Measurements from ENCODE around the gene ZNG1C.
"Not testable (repeated sequence)": the region's sequence is repeated elsewhere in the genome, so short reads cannot be mapped to it uniquely, and the experiment has no call there.

Gene ZNG1C

GRCh38 chr9:68241683-68242082 is at the start of gene ZNG1C:
TSS of gene ZNG1C (plus strand) at chr9:68241983. CDS start at chr9:68242032, 49 bp downstream.
- not testable (repeated sequence) for DNase-seq

- DNase-seq = not testable (repeated sequence)
These were observed 654 bp downstream of the ZNG1C start for GRCh38 chr9:68242437-68242836.

GRCh38 chr9:68281041-68281440 is 39.3 kb downstream of the ZNG1C start:
- DNase-seq = not testable (repeated sequence)

- not testable (repeated sequence) for DNase-seq
These were observed 60.8 kb downstream of the ZNG1C start, which contains the start of gene FOXD4L3 for GRCh38 chr9:68302567-68302966. TSS of gene FOXD4L3 (plus strand) at chr9:68302867. CDS start at chr9:68302952, 85 bp downstream.

GRCh38 chr9:68303771-68304170 is 62.0 kb downstream of the ZNG1C start:
- not testable (repeated sequence) for DNase-seq

- not testable (repeated sequence) for DNase-seq
These were observed 62.4 kb downstream of the ZNG1C start for GRCh38 chr9:68304212-68304611.

GRCh38 chr9:68304777-68305176 is 63.0 kb downstream of the ZNG1C start:
- DNase-seq = not testable (repeated sequence)

GRCh38 chr9:68305680-68306285 is 64.0 kb downstream of the ZNG1C start:
- not testable (repeated sequence) for DNase-seq

- not testable (repeated sequence) for DNase-seq
These were observed 64.7 kb downstream of the ZNG1C start for GRCh38 chr9:68306391-68306964.

GRCh38 chr9:68307127-68307526 is 65.3 kb downstream of the ZNG1C start:
- DNase-seq = not testable (repeated sequence)

- DNase-seq = not testable (repeated sequence)
These were observed 65.9 kb downstream of the ZNG1C start for GRCh38 chr9:68307654-68308053.

GRCh38 chr9:68311208-68311607 is 69.4 kb downstream of the ZNG1C start:
- not testable (repeated sequence) for DNase-seq

- not testable (repeated sequence) for DNase-seq
These were observed 76.4 kb downstream of the ZNG1C start for GRCh38 chr9:68318209-68318608.

- DNase-seq = not testable (repeated sequence)
These were observed 82.0 kb downstream of the ZNG1C start for GRCh38 chr9:68323749-68324148.

- DNase-seq = not testable (repeated sequence)
These were observed 82.7 kb downstream of the ZNG1C start for GRCh38 chr9:68324518-68324917.

GRCh38 chr9:68329106-68329505 is 87.3 kb downstream of the ZNG1C start:
- not testable (repeated sequence) for DNase-seq

GRCh38 chr9:68330531-68331173 is 88.9 kb downstream of the ZNG1C start:
- DNase-seq = not testable (repeated sequence)

- DNase-seq = not testable (repeated sequence)
These were observed 90.3 kb downstream of the ZNG1C start for GRCh38 chr9:68332122-68332521.

GRCh38 chr9:68335935-68336334 is 94.2 kb downstream of the ZNG1C start:
- not testable (repeated sequence) for DNase-seq

GRCh38 chr9:68336639-68337339 is 95.0 kb downstream of the ZNG1C start:
- not testable (repeated sequence) for DNase-seq

GRCh38 chr9:68338000-68338399 is 96.2 kb downstream of the ZNG1C start:
- DNase-seq = not testable (repeated sequence)

GRCh38 chr9:68342265-68343025 is 100.7 kb downstream of the ZNG1C start:
- not testable (repeated sequence) for DNase-seq
